ENCODE results near the gene GRPEL1. TPM values are rescaled to one million over a fixed set of nuclear protein-coding genes. Genes with fewer than 3 reads are reported as not detected.

Gene GRPEL1
- total RNA-seq, 2 experiments from 2014 or later: 27.4 to 43.7 TPM

DNA sequence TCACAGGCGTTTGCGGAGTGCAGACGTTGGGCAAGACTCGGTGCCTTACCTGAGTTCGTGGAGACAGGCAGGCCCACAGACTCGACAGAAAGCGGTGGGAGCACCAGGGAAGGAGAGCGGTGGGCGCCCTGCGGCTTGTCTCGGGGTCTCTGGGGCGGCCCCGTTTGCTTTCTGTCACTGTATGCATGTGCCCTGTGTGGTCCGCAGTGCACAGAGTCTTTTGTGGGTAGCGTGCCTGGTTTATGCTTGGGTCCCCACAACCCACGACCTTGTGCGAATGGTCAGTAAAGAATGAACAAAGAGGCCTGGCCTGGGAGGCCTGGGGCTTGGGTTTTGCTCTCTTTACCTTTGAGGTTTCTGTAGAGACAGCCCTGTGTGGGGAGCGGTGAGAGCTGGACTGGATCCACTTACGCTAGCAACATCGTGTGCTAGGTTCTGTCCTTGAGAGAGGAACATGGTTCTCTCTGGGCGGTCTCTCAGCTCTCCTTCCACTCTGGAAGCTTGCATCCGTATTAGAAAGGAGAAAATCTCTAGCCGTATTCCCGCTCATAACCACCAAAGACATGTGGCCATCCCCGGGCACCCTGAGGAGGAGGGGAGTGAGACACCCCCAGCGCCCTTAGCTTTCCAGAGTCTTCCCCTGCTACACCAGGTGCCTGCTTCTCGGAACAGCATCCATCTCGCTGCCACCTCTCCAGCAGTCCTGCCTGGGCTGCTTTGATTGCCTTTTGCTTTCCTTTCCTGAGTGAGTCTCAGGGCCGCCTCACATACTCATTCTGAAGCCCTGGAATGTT lies 23.5 kb downstream of the GRPEL1 start:
- H3K4me3 ChIP-seq (ENCODE audit: low read depth, low read length, poor library complexity, severe bottlenecking): peak overlapping the region; percentile 99
- no peaks in the 10 kb centered on the region for H3K9me2 ChIP-seq (ENCODE audit: insufficient read depth, low read length)
- peaks cover 19% of the 10 kb centered on the region; the same call in 1 of the 2 replicates for H4K20me1 ChIP-seq (ENCODE audit: insufficient read depth, low read length)
- H3K4me2 ChIP-seq (ENCODE audit: low read length): peak overlapping the region; percentile 81
- H3K4me1 ChIP-seq (ENCODE audit: insufficient read depth, low read length, poor library complexity, severe bottlenecking): peaks cover 37% of the 10 kb centered on the region
- POLR2A ChIA-PET: interaction anchor here (0.6 to 2.0 kb wide), 6 partner anchors 13 to 145 kb away, joined by 3 to 9 read pairs (median 5); partner anchors contain the start of gene GRPEL1
- peaks cover 21% of the 10 kb centered on the region; the same call in 1 of the 2 replicates for H3K79me2 ChIP-seq (ENCODE audit: insufficient read depth, low read depth, low read length)
- BruUV-seq (replicated peaks): no TSS peak
- TF ChIP-seq EZH2phosphoT487 (IDR thresholded peaks at IDR 0.05; ENCODE audit: borderline replicate concordance, low read depth, low read length): no peak
- TF ChIP-seq, protein P1, sequence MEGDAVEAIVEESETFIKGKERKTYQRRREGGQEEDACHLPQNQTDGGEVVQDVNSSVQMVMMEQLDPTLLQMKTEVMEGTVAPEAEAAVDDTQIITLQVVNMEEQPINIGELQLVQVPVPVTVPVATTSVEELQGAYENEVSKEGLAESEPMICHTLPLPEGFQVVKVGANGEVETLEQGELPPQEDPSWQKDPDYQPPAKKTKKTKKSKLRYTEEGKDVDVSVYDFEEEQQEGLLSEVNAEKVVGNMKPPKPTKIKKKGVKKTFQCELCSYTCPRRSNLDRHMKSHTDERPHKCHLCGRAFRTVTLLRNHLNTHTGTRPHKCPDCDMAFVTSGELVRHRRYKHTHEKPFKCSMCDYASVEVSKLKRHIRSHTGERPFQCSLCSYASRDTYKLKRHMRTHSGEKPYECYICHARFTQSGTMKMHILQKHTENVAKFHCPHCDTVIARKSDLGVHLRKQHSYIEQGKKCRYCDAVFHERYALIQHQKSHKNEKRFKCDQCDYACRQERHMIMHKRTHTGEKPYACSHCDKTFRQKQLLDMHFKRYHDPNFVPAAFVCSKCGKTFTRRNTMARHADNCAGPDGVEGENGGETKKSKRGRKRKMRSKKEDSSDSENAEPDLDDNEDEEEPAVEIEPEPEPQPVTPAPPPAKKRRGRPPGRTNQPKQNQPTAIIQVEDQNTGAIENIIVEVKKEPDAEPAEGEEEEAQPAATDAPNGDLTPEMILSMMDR (conservative IDR thresholded peaks at IDR 0.05; ENCODE audit: low read length): no peak
- intact Hi-C loops (cut with micrococcal nuclease; ENCODE audit: unreplicated experiment): loop anchor here (1.0 kb wide), 1 partner anchor 23 kb away; no protein-coding TSS in a partner anchor
- no peaks in the 10 kb centered on the region for H3K9me3 ChIP-seq (ENCODE audit: low read length)
- H2AFZ ChIP-seq (ENCODE audit: low read length): 0 out of 2 replicates have a peak overlapping the region, but pooled peaks have one; percentile 83
- peak overlapping the region; percentile 55 for H3K27ac ChIP-seq (ENCODE audit: low read depth, low read length, poor library complexity, severe bottlenecking)
- H3K36me3 ChIP-seq (ENCODE audit: insufficient read depth, low read length): no peaks in the 10 kb centered on the region
- DNase-seq (ENCODE audit: low spot score): no peak
- CTCF ChIA-PET (ENCODE audit: unreplicated experiment): interaction anchor here (1.1 kb wide), 1 partner anchor 27 kb away, joined by 3 read pairs; no protein-coding TSS in a partner anchor

GRCh38 chr4:7043284-7044136 lies 24.4 kb downstream of the GRPEL1 start, which contains the start of gene TADA2B:
TADA2B (plus strand) TSS chr4:7043372; CDS start chr4:7043580, 208 bp downstream.
- CTCF ChIA-PET (ENCODE audit: unreplicated experiment): interaction anchor here (1.1 to 1.2 kb wide), 2 partner anchors 26 to 27 kb away, joined by 3 to 5 read pairs; no protein-coding TSS in a partner anchor
- intact Hi-C loops (cut with micrococcal nuclease; ENCODE audit: unreplicated experiment): loop anchor here (1.0 to 2.0 kb wide), 3 partner anchors 24 to 57 kb away; no protein-coding TSS in a partner anchor
- POLR2A ChIA-PET: interaction anchor here (0.8 to 1.9 kb wide), 5 partner anchors 14 to 300 kb away, joined by 3 to 7 read pairs (median 4); partner anchors contain the start of gene GRPEL1

More at GRCh38 chr4:7043284-7044136, 24.4 kb downstream of the GRPEL1 start, which contains the start of gene TADA2B:
- H3K27ac ChIP-seq (ENCODE audit: low read depth, low read length, poor library complexity, severe bottlenecking): peak within 1 kb of the TSS; percentile 55
- no TSS peak for BruUV-seq (replicated peaks)
- no peak for TF ChIP-seq EZH2phosphoT487 (IDR thresholded peaks at IDR 0.05; ENCODE audit: borderline replicate concordance, low read depth, low read length)
- TF ChIP-seq, protein P1 (conservative IDR thresholded peaks at IDR 0.05; ENCODE audit: low read length): no peak
- peaks cover 37% of the 10 kb centered on the region for H3K4me1 ChIP-seq (ENCODE audit: insufficient read depth, low read length, poor library complexity, severe bottlenecking)
- peak within 1 kb of the TSS; percentile 99 for H3K4me3 ChIP-seq (ENCODE audit: low read depth, low read length, poor library complexity, severe bottlenecking)
- H2AFZ ChIP-seq (ENCODE audit: low read length): peak within 1 kb of the TSS; percentile 86
- peaks cover 19% of the 10 kb centered on the region; the same call in 1 of the 2 replicates for H4K20me1 ChIP-seq (ENCODE audit: insufficient read depth, low read length)
- no peaks in the 10 kb centered on the region for H3K9me2 ChIP-seq (ENCODE audit: insufficient read depth, low read length)
- peak; percentile 68 for DNase-seq (ENCODE audit: low spot score)
- peak within 1 kb of the TSS; percentile 81 for H3K4me2 ChIP-seq (ENCODE audit: low read length)
- H3K9me3 ChIP-seq (ENCODE audit: low read length): no peaks in the 10 kb centered on the region
- no peaks in the 10 kb centered on the region for H3K36me3 ChIP-seq (ENCODE audit: insufficient read depth, low read length)
- H3K79me2 ChIP-seq (ENCODE audit: insufficient read depth, low read depth, low read length): peaks cover 21% of the 10 kb centered on the region; the same call in 1 of the 2 replicates

Data from OCI-LY7 (cell line).